AG04450 (cell line): ENCODE measurements around the gene PIGA. TPM values are rescaled to one million over a fixed set of nuclear protein-coding genes. Genes with fewer than 3 reads are reported as not detected.
"Not testable (repeated sequence)": the region's sequence is repeated elsewhere in the genome, so short reads cannot be mapped to it uniquely, and the experiment has no call there.

ENCODE experiments used
- CTCF ChIA-PET: fragments of 300-600, 350-600 bp; formaldehyde crosslinking; extraction: SDS; loops from one replicate; lab custom pipeline; 2022; ENCODE audit warnings: antibody characterized with exemption, inconsistent platforms; lab: Charles Lee
- POLR2A ChIA-PET: fragments of 350-600 bp; formaldehyde crosslinking; extraction: SDS; loops from one replicate; lab custom pipeline; 2021; ENCODE audit warnings: antibody characterized with exemption, inconsistent platforms; lab: Yijun Ruan, JAX
- DNase-seq: peaks from one replicate; pipeline ENCODE4 v3.0.0-alpha.2; 2011; ENCODE audit warnings: low read depth, low spot score
- H3K27ac ChIP-seq: one replicate; pipeline ENCODE4 v1.5.1; 2012; ENCODE audit warnings: low read depth, low read length, control low read depth
- H3K27me3 ChIP-seq: one replicate; pipeline ENCODE4 v1.6.0; 2012; ENCODE audit warnings: low read length; ENCODE audit not compliant: control insufficient read depth, insufficient read depth
- H3K4me3 ChIP-seq: 2 replicates; pipeline ENCODE4 v1.5.1; 2011; ENCODE audit warnings: mild to moderate bottlenecking, low read depth, low read length, control low read depth
- H3K9me3 ChIP-seq: 2 replicates; pipeline ENCODE4 v1.5.1; 2012; ENCODE audit warnings: low read length; ENCODE audit not compliant: control insufficient read depth, insufficient read depth
- CTCF ChIP-seq: IDR thresholded peaks from 2 replicates; pipeline ENCODE4 v1.5.1; 2011; ENCODE audit warnings: low read depth, low read length, control low read depth, inconsistent platforms
- polyA plus RNA-seq: library from polyadenylated mRNA; depleted of rRNA; stranded (reverse); fragments of >200 nt; gene quantifications from 2 replicates; pipeline ENCODE4 v1.2.3, GENCODE V29; 2011

The PIGA gene
- polyA plus RNA-seq, 1 experiment = 4.2 TPM

GRCh38 chrX:15315509-15315908, 19.8 kb downstream of the PIGA start, which contains the start of gene ASB11:
ASB11 (minus strand) TSS chrX:15315640; CDS start chrX:15315605, 35 bp downstream.
- H3K27ac ChIP-seq = no peak within 1 kb of the TSS
- ChIA-PET CTCF (no interaction called here), POLR2A (no interaction called here)
- DNase-seq = no peak
- TF ChIP-seq CTCF = no peak
- H3K27me3 ChIP-seq = no peaks in the 10 kb centered on the region
- no peaks in the 10 kb centered on the region for H3K9me3 ChIP-seq
- no peak within 1 kb of the TSS for H3K4me3 ChIP-seq

DNA sequence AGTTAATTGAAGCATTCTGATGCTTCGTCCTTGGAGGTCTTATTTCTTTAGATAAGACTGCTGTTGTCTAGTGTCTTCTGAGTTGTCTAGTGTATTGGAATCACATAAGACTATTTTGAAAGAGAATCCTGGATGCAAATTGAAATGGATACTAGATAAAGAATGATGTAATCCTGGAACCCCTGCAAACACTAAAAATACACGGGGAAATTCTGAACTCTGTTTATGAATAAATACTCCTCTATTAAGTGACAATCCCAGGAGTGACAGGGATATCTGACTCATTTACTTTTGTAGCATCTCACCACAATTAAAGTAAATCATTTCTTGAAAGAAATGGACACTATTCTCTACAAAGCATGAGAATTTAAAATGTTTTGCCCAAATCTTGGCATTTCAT, 20.9 kb downstream of the PIGA start:
- POLR2A ChIA-PET = no interaction called here
- Histone ChIP-seq H3K27ac (no peak overlapping the region), H3K27me3 (no peaks in the 10 kb centered on the region), H3K4me3 (no peak overlapping the region), H3K9me3 (no peaks in the 10 kb centered on the region)
- TF ChIP-seq CTCF = no peak
- CTCF ChIA-PET = no interaction called here
- DNase-seq = no peak

GRCh38 chrX:15311119-15311518, 24.2 kb downstream of the PIGA start:
- Histone ChIP-seq H3K27ac (no peak overlapping the region), H3K4me3 (no peak overlapping the region), H3K9me3 (no peaks in the 10 kb centered on the region), H3K27me3 (no peaks in the 10 kb centered on the region)
- no peak for DNase-seq
- TF ChIP-seq CTCF = no peak
- ChIA-PET POLR2A (no interaction called here), CTCF (interaction anchor here (1.4 to 1.6 kb wide), 2 partner anchors 9 to 11 kb away, joined by 5 to 7 read pairs; no protein-coding TSS in a partner anchor)

DNA sequence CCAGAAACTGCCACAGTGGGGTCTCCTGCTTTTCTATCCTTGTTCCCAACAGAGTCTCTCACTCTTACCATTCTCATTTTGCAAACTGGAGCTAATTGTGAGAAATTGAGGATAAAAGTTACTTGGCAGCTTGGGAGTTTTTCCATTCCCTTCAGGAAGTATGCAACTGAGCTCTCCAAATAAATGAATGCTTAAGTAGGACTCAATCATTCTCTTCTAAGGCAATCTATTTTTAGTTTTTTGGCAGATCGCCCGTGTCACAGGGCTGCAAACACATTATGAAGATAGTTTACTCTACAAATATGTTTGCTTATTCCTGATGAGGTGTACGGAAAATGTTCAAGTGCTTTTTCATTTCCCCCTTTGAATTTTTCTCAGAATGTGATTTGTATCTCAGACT, 25.2 kb downstream of the PIGA start:
- no peak for DNase-seq
- Histone ChIP-seq H3K27me3 (no peaks in the 10 kb centered on the region), H3K27ac (no peak overlapping the region), H3K9me3 (no peaks in the 10 kb centered on the region), H3K4me3 (no peak overlapping the region)
- CTCF ChIA-PET = no interaction called here
- TF ChIP-seq CTCF = no peak
- POLR2A ChIA-PET = no interaction called here

GRCh38 chrX:15305899-15306298, 29.4 kb downstream of the PIGA start:
- H3K4me3 ChIP-seq, H3K9me3 ChIP-seq, POLR2A ChIA-PET, H3K27me3 ChIP-seq, CTCF ChIA-PET, H3K27ac ChIP-seq, DNase-seq: not testable (repeated sequence)
